Activated CD8-positive, alpha-beta T cell treated with anti-CD3 and anti-CD28 coated beads for 36 hours (primary cell): ENCODE measurements around the gene SYT17. TPM values are rescaled to one million over a fixed set of nuclear protein-coding genes. Genes with fewer than 3 reads are reported as not detected.
A peak's percentile ranks its signal among the peaks of the same experiment; 100 is the strongest.

ENCODE experiments used
- ATAC-seq: fragments of 200-7000 bp; cut with Tn5 transposase; one replicate; pipeline ENCODE4 v1.10.0; 2021; ENCODE audit warnings: mild to moderate bottlenecking, moderate library complexity
- CTCF ChIA-PET: fragments of 350-600 bp; sonication (Branson Sonifier 250); formaldehyde crosslinking; loops from one replicate; lab custom pipeline; 2021; ENCODE audit warnings: antibody characterized with exemption; lab: Charles Lee
- POLR2A ChIA-PET: fragments of 350-600 bp; sonication (Branson Sonifier 250); formaldehyde crosslinking; loops from one replicate; lab custom pipeline; 2021; ENCODE audit warnings: antibody characterized with exemption; lab: Charles Lee
- DNase-seq: peaks from one replicate; pipeline ENCODE4 v3.0.0-alpha.2; 2020
- H3K27ac Mint-ChIP-seq: one replicate; pipeline ENCODE4 v1.8.0; 2021; ENCODE audit warnings: mild to moderate bottlenecking, mixed read lengths
- H3K27me3 Mint-ChIP-seq: one replicate; pipeline ENCODE4 v1.8.0; 2021; ENCODE audit warnings: mixed read lengths
- H3K36me3 Mint-ChIP-seq: one replicate; pipeline ENCODE4 v1.8.0; 2021; ENCODE audit warnings: low read depth, mixed read lengths
- H3K4me1 Mint-ChIP-seq: one replicate; pipeline ENCODE4 v1.8.0; 2021; ENCODE audit warnings: low read depth, mixed read lengths
- H3K4me3 Mint-ChIP-seq: one replicate; pipeline ENCODE4 v1.8.0; 2021; ENCODE audit warnings: mild to moderate bottlenecking, moderate library complexity, mixed read lengths
- H3K9me3 Mint-ChIP-seq: one replicate; pipeline ENCODE4 v1.8.0; 2021; ENCODE audit warnings: mixed read lengths
- intact Hi-C: fragments of 100-400 bp; cut with micrococcal nuclease; formaldehyde crosslinking; loops from one replicate; pipeline ENCODE4 v1.10.0; 2022
- total RNA-seq, 2 experiments: library from RNA; stranded (reverse); gene quantifications; one replicate each; pipeline ENCODE4 v1.2.3, GENCODE V29; 2021
- TF ChIP-seq, protein P1 (sequence below): fragments of 200-600 bp; IDR thresholded peaks from one replicate; pipeline ENCODE4 v1.8.0; 2022; ENCODE audit warnings: antibody characterized with exemption, mild to moderate bottlenecking

SYT17 gene
- total RNA-seq, 2 experiments from 2014 or later, result 0.59 TPM; not detected in 1

DNA sequence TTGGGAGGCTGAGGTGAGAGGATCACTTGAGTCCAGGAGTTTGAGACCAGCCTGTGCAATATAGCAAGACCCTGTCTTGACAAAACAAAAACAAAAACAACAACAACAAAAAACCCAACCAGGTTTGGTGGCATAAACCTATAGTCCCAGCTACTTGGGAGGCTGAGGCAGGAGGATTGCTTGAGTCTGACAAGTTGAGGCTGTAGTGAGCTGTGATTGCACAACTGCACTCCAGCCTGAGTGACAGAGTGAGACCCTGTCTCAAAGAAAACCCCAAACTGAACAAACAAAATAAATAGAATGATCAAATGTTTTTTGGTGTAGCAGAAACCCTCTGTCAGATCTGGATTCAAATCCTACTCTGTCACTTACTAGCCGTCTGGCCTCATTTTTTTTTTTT, 16.0 kb upstream of the SYT17 start:
- no peak for ATAC-seq
- intact Hi-C loops, result no loop called here
- CTCF ChIA-PET, result interaction anchor here (1.1 to 1.8 kb wide), 2 partner anchors 27 to 66 kb away, joined by 3 to 5 read pairs; no protein-coding TSS in a partner anchor

GRCh38 chr16:19153876-19154275, 14.2 kb upstream of the SYT17 start:
- H3K9me3 Mint-ChIP-seq, result peaks cover 7% of the 10 kb centered on the region
- H3K4me1 Mint-ChIP-seq, result no peaks in the 10 kb centered on the region
- TF ChIP-seq, protein P1, sequence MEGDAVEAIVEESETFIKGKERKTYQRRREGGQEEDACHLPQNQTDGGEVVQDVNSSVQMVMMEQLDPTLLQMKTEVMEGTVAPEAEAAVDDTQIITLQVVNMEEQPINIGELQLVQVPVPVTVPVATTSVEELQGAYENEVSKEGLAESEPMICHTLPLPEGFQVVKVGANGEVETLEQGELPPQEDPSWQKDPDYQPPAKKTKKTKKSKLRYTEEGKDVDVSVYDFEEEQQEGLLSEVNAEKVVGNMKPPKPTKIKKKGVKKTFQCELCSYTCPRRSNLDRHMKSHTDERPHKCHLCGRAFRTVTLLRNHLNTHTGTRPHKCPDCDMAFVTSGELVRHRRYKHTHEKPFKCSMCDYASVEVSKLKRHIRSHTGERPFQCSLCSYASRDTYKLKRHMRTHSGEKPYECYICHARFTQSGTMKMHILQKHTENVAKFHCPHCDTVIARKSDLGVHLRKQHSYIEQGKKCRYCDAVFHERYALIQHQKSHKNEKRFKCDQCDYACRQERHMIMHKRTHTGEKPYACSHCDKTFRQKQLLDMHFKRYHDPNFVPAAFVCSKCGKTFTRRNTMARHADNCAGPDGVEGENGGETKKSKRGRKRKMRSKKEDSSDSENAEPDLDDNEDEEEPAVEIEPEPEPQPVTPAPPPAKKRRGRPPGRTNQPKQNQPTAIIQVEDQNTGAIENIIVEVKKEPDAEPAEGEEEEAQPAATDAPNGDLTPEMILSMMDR, result no peak
- ATAC-seq (no peak), DNase-seq (peak; percentile 9)
- no peak overlapping the region for H3K27ac Mint-ChIP-seq
- H3K36me3 Mint-ChIP-seq, result no peaks in the 10 kb centered on the region
- peaks cover 6% of the 10 kb centered on the region for H3K27me3 Mint-ChIP-seq
- H3K4me3 Mint-ChIP-seq, result no peak overlapping the region
- ChIA-PET POLR2A (interaction anchor here (0.8 kb wide), 1 partner anchor 51 kb away, joined by 4 read pairs; no protein-coding TSS in a partner anchor), CTCF (no interaction called here)
- intact Hi-C loops, result no loop called here

More for the DNA sequence above, 16.0 kb upstream of the SYT17 start:
- Mint-ChIP-seq H3K4me1 (no peaks in the 10 kb centered on the region), H3K9me3 (peaks cover 10% of the 10 kb centered on the region), H3K4me3 (no peak overlapping the region), H3K27ac (no peak overlapping the region), H3K27me3 (peaks cover 13% of the 10 kb centered on the region), H3K36me3 (no peaks in the 10 kb centered on the region)
- POLR2A ChIA-PET, result no interaction called here
- DNase-seq, result no peak
- TF ChIP-seq, protein P1, result no peak

GRCh38 chr16:19162085-19162484, 6.0 kb upstream of the SYT17 start:
- Mint-ChIP-seq H3K9me3 (peaks cover 6% of the 10 kb centered on the region), H3K4me3 (no peak overlapping the region), H3K27ac (no peak overlapping the region), H3K36me3 (no peaks in the 10 kb centered on the region), H3K4me1 (no peaks in the 10 kb centered on the region), H3K27me3 (no peaks in the 10 kb centered on the region)
- ATAC-seq (no peak), DNase-seq (no peak)
- CTCF ChIA-PET, result no interaction called here
- POLR2A ChIA-PET, result no interaction called here
- TF ChIP-seq, protein P1, result no peak
- intact Hi-C loops, result loop anchor here (10.0 kb wide), 1 partner anchor 77 kb away; no protein-coding TSS in a partner anchor

DNA sequence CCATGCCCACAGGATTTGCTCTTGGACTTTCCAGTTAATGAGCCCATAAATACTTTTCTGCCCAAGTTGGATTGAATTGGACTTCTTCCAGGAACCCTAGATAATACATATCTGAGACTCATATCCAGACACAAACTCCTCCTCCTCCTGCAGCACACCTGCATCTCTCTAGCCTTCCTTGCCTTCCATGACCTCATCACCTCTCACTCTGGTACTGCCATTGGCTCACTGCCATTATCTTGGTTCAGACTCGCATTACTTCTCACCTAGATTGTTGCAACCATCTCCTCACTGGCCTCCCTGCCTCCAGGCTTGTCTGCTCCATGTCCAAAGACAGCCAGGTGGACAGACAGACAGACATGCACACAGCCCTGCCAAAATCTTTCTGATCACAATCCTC, 4.8 kb upstream of the SYT17 start:
- intact Hi-C loops, result loop anchor here (10.0 kb wide), 1 partner anchor 78 kb away; no protein-coding TSS in a partner anchor
- TF ChIP-seq, protein P1, result no peak
- no peak for ATAC-seq
- POLR2A ChIA-PET, result no interaction called here
- no peaks in the 10 kb centered on the region for H3K36me3 Mint-ChIP-seq
- H3K4me3 Mint-ChIP-seq, result no peak overlapping the region
- H3K9me3 Mint-ChIP-seq, result peaks cover 6% of the 10 kb centered on the region
- H3K27ac Mint-ChIP-seq, result no peak overlapping the region
- CTCF ChIA-PET, result no interaction called here
- no peaks in the 10 kb centered on the region for H3K27me3 Mint-ChIP-seq
- H3K4me1 Mint-ChIP-seq, result no peaks in the 10 kb centered on the region
- DNase-seq, result no peak

DNA sequence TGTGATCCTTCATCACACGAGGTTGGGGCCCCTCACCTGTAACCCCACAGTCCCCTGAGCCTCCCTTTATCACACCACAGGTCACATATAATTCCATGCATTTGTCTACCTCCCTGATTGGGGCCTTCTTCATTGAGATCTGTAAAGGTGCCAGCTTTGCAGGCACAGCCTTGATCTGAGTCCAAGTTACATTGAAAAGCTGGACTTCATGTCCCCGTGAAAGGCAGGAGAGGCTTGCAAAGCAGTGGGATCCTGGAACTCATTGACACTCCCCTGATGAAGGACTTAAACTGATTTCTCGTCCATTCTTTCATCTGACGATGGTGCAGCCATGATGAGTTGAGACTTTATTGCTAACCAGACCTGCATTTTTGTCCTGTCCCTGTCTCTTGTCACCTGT, 3.8 kb upstream of the SYT17 start:
- no peak for DNase-seq
- intact Hi-C loops, result loop anchor here (10.0 kb wide), 1 partner anchor 79 kb away; no protein-coding TSS in a partner anchor
- CTCF ChIA-PET, result interaction anchor here (1.0 kb wide), 1 partner anchor 15 kb away, joined by 3 read pairs; no protein-coding TSS in a partner anchor
- H3K36me3 Mint-ChIP-seq, result no peaks in the 10 kb centered on the region
- H3K9me3 Mint-ChIP-seq, result peaks cover 6% of the 10 kb centered on the region
- H3K4me1 Mint-ChIP-seq, result no peaks in the 10 kb centered on the region
- no peak for ATAC-seq
- H3K4me3 Mint-ChIP-seq, result no peak overlapping the region
- peaks cover 1% of the 10 kb centered on the region for H3K27me3 Mint-ChIP-seq
- TF ChIP-seq, protein P1, result no peak
- H3K27ac Mint-ChIP-seq, result no peak overlapping the region
- POLR2A ChIA-PET, result no interaction called here
